ENCODE measurements around the gene ALDH2. TPM values are rescaled to one million over a fixed set of nuclear protein-coding genes. Genes with fewer than 3 reads are reported as not detected.

The ALDH2 gene
- total and polyA plus RNA-seq, 2 of the 8 experiments (the other 6 are each of a cell fraction or from before 2014, with no cell fraction given), result 25.4 to 43.8 TPM

GRCh38 chr12:111850526-111850925 is 83.8 kb downstream of the ALDH2 start:
- Histone ChIP-seq H3K14ac (ENCODE audit: insufficient read length) (no peak overlapping the region), H2BK15ac (ENCODE audit: low read length) (no peak overlapping the region), H2BK20ac (ENCODE audit: low read length) (no peak overlapping the region), H3K9ac (replicated peaks in 1 of 4; ENCODE audit: extremely low read depth in 1 of 4, low read depth in 3 of 4, low read length in 3 of 4) (no peak overlapping the region), H3K27ac (ENCODE audit: low read depth, low read length) (no peak overlapping the region), H3K4me2 (ENCODE audit: insufficient read depth in 1 of 2, low read depth in 2 of 2, low read length in 2 of 2) (no peak overlapping the region), H3K27me3 (replicated peaks in 1 of 4; ENCODE audit: control insufficient read depth in 3 of 4, extremely low read depth in 1 of 4, insufficient read depth in 3 of 4, low read length in 3 of 4) (no peaks in the 10 kb centered on the region), H2BK120ac (replicated peaks; ENCODE audit: low read depth, low read length) (no peak overlapping the region), H3K56ac (replicated peaks; ENCODE audit: insufficient read length, low read depth, low read length) (no peak overlapping the region), H4K20me1 (replicated peaks in 1 of 2; ENCODE audit: control insufficient read depth in 1 of 2, insufficient read depth in 2 of 2, low read length in 2 of 2) (peaks cover 0 to 5% of the 10 kb centered on the region in 2 experiments), H2BK12ac (ENCODE audit: low read depth, low read length) (no peak overlapping the region), H3K79me1 (ENCODE audit: low read depth, low read length) (no peaks in the 10 kb centered on the region; the same call in none of the 2 replicates), H2AFZ (ENCODE audit: low read length) (no peak overlapping the region), H3K4me3 (ENCODE audit: extremely low read depth in 1 of 4, insufficient read depth in 2 of 4, low read depth in 3 of 4, low read length in 4 of 4) (no peak overlapping the region), H3K23me2 (ENCODE audit: low read depth, low read length) (no peaks in the 10 kb centered on the region), H2BK5ac (ENCODE audit: low read depth, low read length) (no peak overlapping the region), H3K79me2 (ENCODE audit: control insufficient read depth in 1 of 2, insufficient read depth in 2 of 2, low read length in 2 of 2) (peaks cover 7 to 97% of the 10 kb centered on the region in 2 experiments; a peak in 3 of 4 replicates), H3K9me3 (ENCODE audit: insufficient read depth in 2 of 2, low read depth in 1 of 2, low read length in 1 of 2) (no peaks in the 10 kb centered on the region), H3K18ac (ENCODE audit: extremely low read depth, low read length) (no peak overlapping the region), H2AK5ac (ENCODE audit: low read depth, low read length) (no peak overlapping the region), H4K8ac (ENCODE audit: extremely low read depth, insufficient read depth, low read length) (no peak overlapping the region), H3K4me1 (replicated peaks in 1 of 4; ENCODE audit: control insufficient read depth in 3 of 4, insufficient read depth in 4 of 4, low read length in 3 of 4) (no peaks in the 10 kb centered on the region), H3K36me3 (ENCODE audit: control insufficient read depth in 2 of 4, insufficient read depth in 4 of 4, low read length in 3 of 4) (peaks cover 0 to 9% (median 3%) of the 10 kb centered on the region in 4 experiments; a peak in 3 of 8 replicates), H3K23ac (ENCODE audit: insufficient read length) (no peak overlapping the region), H4K5ac (ENCODE audit: insufficient read length, low read depth, low read length) (no peak overlapping the region), H4K91ac (replicated peaks; ENCODE audit: insufficient read length, low read length) (no peak overlapping the region), H3K4ac (replicated peaks; ENCODE audit: insufficient read length, low read depth, low read length) (no peak overlapping the region)
- CTCF ChIA-PET (ENCODE audit: partially characterized antibody), result no interaction called here
- POLR2A ChIA-PET (ENCODE audit: partially characterized antibody), result interaction anchor here (0.7 to 5.6 kb wide), 4 partner anchors 9 to 163 kb away, joined by 3 to 40 read pairs (median 6); partner anchors contain the start of genes ERP29, MAPKAPK5 and TMEM116
- TF ChIP-seq BRCA1 (IDR thresholded peaks at IDR 0.05; ENCODE audit: low read depth, low read length) (no peak), POLR2A (IDR thresholded peaks at IDR 0.05; ENCODE audit: control extremely low read depth in 1 of 2, low read depth in 2 of 2, low read length in 2 of 2) (no peak), EZH2 (IDR thresholded peaks at IDR 0.05; ENCODE audit: low read depth, low read length, severe bottlenecking) (no peak)
- FAIRE-seq (no peak), DNase-seq (ENCODE audit: low read depth in 1 of 2, low spot score in 2 of 2) (no peak)
- WGBS, 2 experiments (ENCODE audit: extremely low coverage in 1 of 2, insufficient coverage in 1 of 2, insufficient read length in 1 of 2, insufficient replicate concordance in 2 of 2, low coverage in 1 of 2, low lambda C conversion rate in 2 of 2, missing lambda C conversion rate in 1 of 2), result 89% methylated on average over 2 of the region's 2 CpGs; no CpG with 5 or more reads in 1 of the 2 experiments
